ENCODE measurements around the gene ZNF358. TPM values are rescaled to one million over a fixed set of nuclear protein-coding genes. Genes with fewer than 3 reads are reported as not detected.

The ZNF358 gene
- total RNA-seq, 2 donors from 2014 or later, result 20.2 to 44.1 TPM

DNA sequence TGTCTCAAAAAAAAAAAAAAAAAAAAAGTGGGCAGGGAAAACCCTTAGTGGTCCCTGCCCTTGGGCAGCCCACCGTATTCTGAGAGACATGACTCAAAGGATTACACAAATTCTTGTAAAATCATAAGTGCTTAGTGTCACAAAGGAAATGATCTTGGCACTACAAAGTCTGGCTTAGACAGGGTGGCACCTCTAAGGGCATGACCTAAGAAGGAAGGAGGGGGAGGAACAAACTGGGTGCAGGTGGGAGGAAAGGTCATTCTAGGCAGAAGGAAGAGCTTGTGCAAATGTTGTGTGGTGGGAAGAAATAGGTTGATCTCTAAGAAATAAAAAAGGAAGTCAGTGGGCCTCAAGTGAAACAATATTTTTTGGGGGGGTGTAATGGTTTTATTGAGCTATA lies 30.0 kb downstream of the ZNF358 start:
- Histone ChIP-seq H3K4me1 (no peaks in the 10 kb centered on the region), H3K9me3 (no peaks in the 10 kb centered on the region), H3K9ac (ENCODE audit: low read depth in 2 of 2, low read length in 2 of 2) (no peak overlapping the region), H3K4me3 (no peak overlapping the region), H3K27ac (no peak overlapping the region), H3K27me3 (no peaks in the 10 kb centered on the region), H3K36me3 (peaks cover 22% of the 10 kb centered on the region)
- no peak for DNase-seq
- intact Hi-C loops (cut with DNase I), result no loop called here
- TF ChIP-seq, protein P1, sequence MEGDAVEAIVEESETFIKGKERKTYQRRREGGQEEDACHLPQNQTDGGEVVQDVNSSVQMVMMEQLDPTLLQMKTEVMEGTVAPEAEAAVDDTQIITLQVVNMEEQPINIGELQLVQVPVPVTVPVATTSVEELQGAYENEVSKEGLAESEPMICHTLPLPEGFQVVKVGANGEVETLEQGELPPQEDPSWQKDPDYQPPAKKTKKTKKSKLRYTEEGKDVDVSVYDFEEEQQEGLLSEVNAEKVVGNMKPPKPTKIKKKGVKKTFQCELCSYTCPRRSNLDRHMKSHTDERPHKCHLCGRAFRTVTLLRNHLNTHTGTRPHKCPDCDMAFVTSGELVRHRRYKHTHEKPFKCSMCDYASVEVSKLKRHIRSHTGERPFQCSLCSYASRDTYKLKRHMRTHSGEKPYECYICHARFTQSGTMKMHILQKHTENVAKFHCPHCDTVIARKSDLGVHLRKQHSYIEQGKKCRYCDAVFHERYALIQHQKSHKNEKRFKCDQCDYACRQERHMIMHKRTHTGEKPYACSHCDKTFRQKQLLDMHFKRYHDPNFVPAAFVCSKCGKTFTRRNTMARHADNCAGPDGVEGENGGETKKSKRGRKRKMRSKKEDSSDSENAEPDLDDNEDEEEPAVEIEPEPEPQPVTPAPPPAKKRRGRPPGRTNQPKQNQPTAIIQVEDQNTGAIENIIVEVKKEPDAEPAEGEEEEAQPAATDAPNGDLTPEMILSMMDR (IDR thresholded peaks at IDR 0.05), result no peak

DNA sequence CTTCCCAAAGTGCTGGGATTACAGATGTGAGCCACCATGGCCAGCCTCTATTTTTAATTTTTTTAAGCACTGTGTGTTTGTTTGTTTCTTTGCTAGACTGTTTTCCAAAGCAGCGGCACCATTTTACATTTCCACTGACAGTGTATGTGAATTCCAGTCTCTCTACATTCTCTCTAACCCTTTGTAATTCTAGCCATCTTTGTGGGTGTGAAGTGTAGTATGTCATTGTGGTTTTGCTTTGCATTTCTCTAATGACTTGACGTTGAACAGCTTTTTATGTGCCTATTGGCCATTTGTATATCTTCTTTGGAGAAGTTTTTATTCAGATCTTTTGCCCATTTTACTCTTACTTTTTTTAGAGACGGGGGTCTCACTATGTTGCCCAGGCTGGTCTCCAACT lies 31.3 kb downstream of the ZNF358 start:
- Histone ChIP-seq H3K9ac (ENCODE audit: low read depth in 2 of 2, low read length in 2 of 2) (no peak overlapping the region), H3K27me3 (no peaks in the 10 kb centered on the region), H3K4me1 (no peaks in the 10 kb centered on the region), H3K27ac (no peak overlapping the region), H3K4me3 (no peak overlapping the region), H3K9me3 (no peaks in the 10 kb centered on the region), H3K36me3 (peaks cover 12% of the 10 kb centered on the region)
- no peak for DNase-seq
- intact Hi-C loops (cut with DNase I), result no loop called here
- TF ChIP-seq, protein P1 (IDR thresholded peaks at IDR 0.05), result no peak

DNA sequence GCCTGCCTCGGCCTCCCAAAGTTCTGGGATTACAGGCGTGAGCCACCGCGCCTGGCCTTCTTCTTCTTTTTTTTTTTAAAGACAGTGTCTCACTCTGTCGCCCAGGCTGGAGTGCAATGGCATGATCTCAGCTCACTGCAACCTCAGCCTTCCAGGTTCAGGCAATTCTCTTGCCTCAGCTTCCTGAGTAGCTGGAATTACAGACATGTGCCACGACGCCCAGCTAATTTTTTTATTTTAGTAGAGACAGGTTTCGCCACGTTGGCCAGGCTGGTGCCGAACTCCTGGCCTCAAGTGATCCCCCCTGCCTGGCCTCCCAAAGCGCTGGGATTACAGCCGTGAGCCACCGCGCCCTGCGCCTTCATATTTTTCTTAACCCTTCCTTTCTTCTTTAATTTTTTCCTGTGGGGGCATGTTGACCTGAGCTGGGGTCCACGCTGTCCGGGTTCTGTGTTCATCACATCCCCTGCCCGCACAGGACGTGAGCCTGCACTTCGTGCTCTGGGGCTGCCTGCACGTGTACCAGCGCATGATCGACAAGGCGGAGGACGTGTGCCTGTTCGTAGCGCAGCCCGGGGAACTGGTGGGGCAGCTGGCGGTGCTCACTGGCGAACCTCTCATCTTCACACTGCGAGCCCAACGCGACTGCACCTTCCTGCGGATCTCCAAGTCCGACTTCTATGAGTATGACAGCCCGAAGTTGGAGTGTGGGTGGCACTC lies 33.7 kb downstream of the ZNF358 start:
- intact Hi-C loops (cut with DNase I), result no loop called here
- Histone ChIP-seq H3K4me3 (no peak overlapping the region), H3K36me3 (peaks cover under 1% of the 10 kb centered on the region), H3K9ac (ENCODE audit: low read depth in 2 of 2, low read length in 2 of 2) (no peak overlapping the region), H3K27ac (no peak overlapping the region), H3K4me1 (no peaks in the 10 kb centered on the region), H3K27me3 (no peaks in the 10 kb centered on the region), H3K9me3 (no peaks in the 10 kb centered on the region)
- TF ChIP-seq, protein P1 (IDR thresholded peaks at IDR 0.05), result no peak
- no peak for DNase-seq

DNA sequence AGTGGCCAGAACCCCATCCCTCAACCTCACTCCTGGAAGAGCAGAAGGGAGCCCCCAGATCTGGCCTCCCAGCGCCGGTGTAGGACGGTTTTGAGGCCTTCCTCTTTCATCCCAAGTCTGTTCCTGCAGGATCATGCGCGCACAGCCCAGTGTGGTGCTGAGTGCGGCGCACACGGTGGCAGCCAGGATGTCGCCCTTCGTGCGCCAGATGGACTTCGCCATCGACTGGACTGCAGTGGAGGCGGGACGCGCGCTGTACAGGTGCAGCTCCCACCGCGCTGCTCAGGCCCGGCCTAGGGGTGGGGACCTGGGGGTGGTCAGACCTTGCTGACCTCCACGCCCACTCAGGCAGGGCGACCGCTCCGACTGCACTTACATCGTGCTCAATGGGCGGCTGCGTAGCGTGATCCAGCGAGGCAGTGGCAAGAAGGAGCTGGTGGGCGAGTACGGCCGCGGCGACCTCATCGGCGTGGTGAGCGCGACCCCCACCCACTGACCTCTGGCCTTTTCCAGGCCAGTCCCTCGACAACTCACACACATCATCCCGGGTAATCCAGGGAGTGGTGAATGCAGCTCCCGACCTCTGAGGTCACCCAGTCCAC lies 34.4 kb downstream of the ZNF358 start:
- Histone ChIP-seq H3K9ac (ENCODE audit: low read depth in 2 of 2, low read length in 2 of 2) (no peak overlapping the region), H3K4me3 (no peak overlapping the region), H3K4me1 (no peaks in the 10 kb centered on the region), H3K9me3 (no peaks in the 10 kb centered on the region), H3K27me3 (no peaks in the 10 kb centered on the region), H3K27ac (no peak overlapping the region), H3K36me3 (no peaks in the 10 kb centered on the region)
- no peak for DNase-seq
- TF ChIP-seq, protein P1 (IDR thresholded peaks at IDR 0.05), result no peak
- intact Hi-C loops (cut with DNase I), result no loop called here

DNA sequence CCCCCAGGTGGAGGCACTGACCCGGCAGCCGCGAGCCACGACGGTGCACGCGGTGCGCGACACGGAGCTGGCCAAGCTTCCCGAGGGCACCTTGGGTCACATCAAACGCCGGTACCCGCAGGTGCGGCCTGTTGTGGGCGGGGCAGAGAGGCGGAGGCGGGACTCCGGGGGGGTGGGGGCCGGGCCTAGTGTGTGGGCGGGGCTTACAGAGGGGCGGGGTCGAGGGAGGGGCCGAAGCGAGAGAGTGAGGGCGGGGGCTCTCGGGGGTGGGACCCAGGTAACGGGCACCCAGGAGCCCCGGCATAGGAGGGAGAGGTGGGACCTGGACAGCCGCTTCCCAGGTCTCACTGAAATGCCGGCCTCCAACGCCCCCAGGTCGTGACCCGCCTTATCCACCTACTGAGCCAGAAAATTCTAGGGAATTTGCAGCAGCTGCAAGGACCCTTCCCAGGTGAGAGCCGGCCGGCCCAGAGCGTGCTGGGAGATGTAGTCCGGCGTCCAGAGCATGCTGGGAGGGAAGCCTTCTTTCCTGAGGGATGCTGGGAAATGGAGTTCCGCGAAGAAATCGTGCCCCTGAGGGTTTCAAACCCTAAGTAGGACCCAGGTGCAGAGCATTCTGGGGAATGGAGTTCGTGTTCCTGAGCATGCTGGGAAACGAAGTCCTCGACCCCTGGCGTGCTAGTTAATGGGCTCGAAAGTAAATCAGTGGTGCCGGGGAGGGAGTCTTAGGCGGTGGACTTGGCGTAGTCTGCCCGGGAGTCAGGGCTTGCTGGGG lies 35.3 kb downstream of the ZNF358 start:
- Histone ChIP-seq H3K27ac (no peak overlapping the region), H3K9me3 (no peaks in the 10 kb centered on the region), H3K36me3 (no peaks in the 10 kb centered on the region), H3K9ac (ENCODE audit: low read depth in 2 of 2, low read length in 2 of 2) (no peak overlapping the region), H3K4me3 (peak overlapping the region; percentile 26), H3K4me1 (no peaks in the 10 kb centered on the region), H3K27me3 (no peaks in the 10 kb centered on the region)
- intact Hi-C loops (cut with DNase I), result no loop called here
- DNase-seq, result peak; percentile 83
- TF ChIP-seq, protein P1 (IDR thresholded peaks at IDR 0.05), result no peak

Measured in colonic mucosa (tissue), 4 donors.